CD14-positive monocyte (primary cell): Measurements from ENCODE around the gene MYO19. TPM values are rescaled to one million over a fixed set of nuclear protein-coding genes. Genes with fewer than 3 reads are reported as not detected.

Source experiments
- DNase-seq, 3 donors: peaks; one replicate each; pipeline ENCODE4 v3.0.0-alpha.2; 2011 to 2022
- H2AFZ ChIP-seq: 2 replicates; pipeline ENCODE4 v1.6.0; 2012; ENCODE audit warnings: mild to moderate bottlenecking, low read depth, low read length, inconsistent platforms; ENCODE audit not compliant: insufficient read depth, poor library complexity, severe bottlenecking
- H3K27ac ChIP-seq, 2 donors: 1 replicate in 1 of 2; 2 replicates in 1 of 2; pipeline ENCODE4 v1.5.1; 2012 to 2013; ENCODE audit warnings: low read length in 2 of 2, control low read depth in 1 of 2, inconsistent platforms in 1 of 2, low read depth in 1 of 2, mild to moderate bottlenecking in 1 of 2
- H3K27me3 ChIP-seq, 2 donors: one replicate each; pipeline versions ENCODE4 v1.6.0 to v1.6.1; 2011 to 2013; ENCODE audit warnings: low read length in 2 of 2; ENCODE audit not compliant: control insufficient read depth in 2 of 2, insufficient read depth in 2 of 2
- H3K36me3 ChIP-seq, 2 donors: replicated peaks in 1 of 2; 1 replicate in 1 of 2; 2 replicates in 1 of 2; pipeline versions ENCODE4 v1.5.1 to v1.6.1; 2012 to 2013; ENCODE audit warnings: low read length in 2 of 2, control low read depth in 1 of 2, inconsistent platforms in 1 of 2, mild to moderate bottlenecking in 1 of 2; ENCODE audit not compliant: insufficient read depth in 2 of 2, control insufficient read depth in 1 of 2
- H3K4me1 ChIP-seq, 2 donors: 1 replicate in 1 of 2; 2 replicates in 1 of 2; pipeline versions ENCODE4 v1.5.1 to v1.6.1; 2012 to 2013; ENCODE audit warnings: low read length in 2 of 2, control low read depth in 1 of 2, inconsistent platforms in 1 of 2, mild to moderate bottlenecking in 1 of 2, moderate library complexity in 1 of 2; ENCODE audit not compliant: insufficient read depth in 2 of 2, control insufficient read depth in 1 of 2
- H3K4me2 ChIP-seq: replicated peaks from 2 replicates; pipeline ENCODE3; 2012; ENCODE audit warnings: low read length, moderate library complexity, mild to moderate bottlenecking; ENCODE audit not compliant: poor library complexity, severe bottlenecking; ENCODE audit errors: extremely low read depth
- H3K4me3 ChIP-seq, 3 experiments: fragments of 200-600 bp in 1 of 3; sonication (generic) in 1 of 3; replicated peaks in 1 of 3; 1 replicate in 2 of 3; 2 replicates in 1 of 3; pipeline ENCODE4 v1.5.1; 2011 to 2013; ENCODE audit warnings: low read length in 3 of 3, mild to moderate bottlenecking in 3 of 3, control low read depth in 2 of 3, low read depth in 2 of 3, inconsistent platforms in 1 of 3, moderate library complexity in 1 of 3
- H3K79me2 ChIP-seq: 2 replicates; pipeline ENCODE4 v1.6.0; 2012; ENCODE audit warnings: mild to moderate bottlenecking, control low read depth, inconsistent platforms, low read length, moderate library complexity; ENCODE audit not compliant: insufficient read depth
- H3K9ac ChIP-seq: 2 replicates; pipeline ENCODE4 v1.6.0; 2017; ENCODE audit warnings: low read length, mild to moderate bottlenecking; ENCODE audit not compliant: insufficient read depth, poor library complexity, severe bottlenecking
- H3K9me3 ChIP-seq, 2 donors: replicated peaks in 1 of 2; 1 replicate in 1 of 2; 2 replicates in 1 of 2; pipeline versions ENCODE4 v1.5.1 to v1.6.1; 2012 to 2013; ENCODE audit warnings: low read length in 2 of 2, control low read depth in 1 of 2; ENCODE audit not compliant: control insufficient read depth in 1 of 2, insufficient read depth in 1 of 2
- H4K20me1 ChIP-seq: 2 replicates; pipeline ENCODE4 v1.6.0; 2012; ENCODE audit warnings: mild to moderate bottlenecking, low read length, control low read depth, moderate library complexity; ENCODE audit not compliant: insufficient read depth
- H3K27ac Mint-ChIP-seq, 7 donors: one replicate each; pipeline ENCODE4 v1.8.0; 2020; ENCODE audit warnings: mild to moderate bottlenecking in 7 of 7, mixed read lengths in 7 of 7, moderate library complexity in 6 of 7, inconsistent platforms in 2 of 7
- H3K27me3 Mint-ChIP-seq, 3 donors: one replicate each; pipeline ENCODE4 v1.8.0; 2021 to 2022; ENCODE audit warnings: low read depth in 3 of 3, mild to moderate bottlenecking in 3 of 3, mixed read lengths in 3 of 3, moderate library complexity in 3 of 3, inconsistent platforms in 1 of 3
- H3K36me3 Mint-ChIP-seq, 2 donors: one replicate each; pipeline ENCODE4 v1.8.0; 2020; ENCODE audit warnings: mixed read lengths in 2 of 2, inconsistent platforms in 1 of 2, mild to moderate bottlenecking in 1 of 2
- H3K4me1 Mint-ChIP-seq: one replicate; pipeline ENCODE4 v1.8.0; 2020; ENCODE audit warnings: mild to moderate bottlenecking, mixed read lengths
- H3K4me3 Mint-ChIP-seq, 2 donors: one replicate each; pipeline ENCODE4 v1.8.0; 2020; ENCODE audit warnings: mild to moderate bottlenecking in 2 of 2, mixed read lengths in 2 of 2, moderate library complexity in 1 of 2
- H3K9me3 Mint-ChIP-seq, 7 donors: one replicate each; pipeline ENCODE4 v1.8.0; 2020 to 2022; ENCODE audit warnings: mixed read lengths in 7 of 7, mild to moderate bottlenecking in 6 of 7, moderate library complexity in 6 of 7, inconsistent platforms in 2 of 7
- WGBS: methylation state at CpG from one replicate; pipeline ENCODE4 v1.1.5; 2013; ENCODE audit warnings: missing lambda C conversion rate; ENCODE audit not compliant: insufficient coverage; 5-methylcytosine and 5-hydroxymethylcytosine counted together
- intact Hi-C, 2 donors: fragments of 100-400 bp; cut with micrococcal nuclease; formaldehyde crosslinking; loops; one replicate each; pipeline versions ENCODE4 v1.15.0 to v1.15.1; 2023
- polyA plus RNA-seq, 3 donors: library from polyadenylated mRNA; depleted of rRNA in 1 of 3; unstranded in 2 of 3; stranded (reverse) in 1 of 3; fragments of 300-500 nt in 2 of 3; fragments of >200 nt in 1 of 3; fragmentation: Illumina TruSeq in 2 of 3; gene quantifications; 1 replicate in 2 of 3; 2 replicates in 1 of 3; pipeline ENCODE4 v1.2.3, GENCODE V29; 2012 to 2021
- TF ChIP-seq, protein P1 (sequence below): fragments of 200-600 bp; IDR thresholded peaks from one replicate; pipeline ENCODE4 v1.8.0; 2022; ENCODE audit warnings: antibody characterized with exemption, mild to moderate bottlenecking

MYO19 gene
- polyA plus RNA-seq, 3 donors: 1.2 to 51.3 (median 1.9) TPM

DNA sequence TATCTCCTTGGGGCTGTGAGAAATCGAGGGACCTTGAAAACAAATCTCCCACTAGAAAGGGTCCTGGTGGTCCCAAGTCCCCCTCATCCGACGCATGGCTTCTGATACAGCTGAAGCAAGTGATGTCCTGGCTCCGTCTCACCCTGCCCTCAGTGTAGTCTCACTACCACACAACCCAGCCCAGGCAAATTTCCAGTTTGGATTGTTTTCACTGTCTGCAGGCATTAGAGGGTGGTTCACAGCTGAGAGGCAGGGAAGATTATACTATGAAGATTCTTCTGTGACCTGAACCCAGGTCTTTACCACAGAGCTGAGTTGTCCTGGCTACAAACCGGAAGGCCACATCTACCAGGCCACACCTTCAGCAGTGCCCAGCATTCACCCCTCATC lies 30.5 kb downstream of the MYO19 start:
- Histone ChIP-seq H3K9ac (no peak overlapping the region), H3K4me1 (no peaks in the 10 kb centered on the region), H3K36me3 (peaks cover 34 to 90% of the 10 kb centered on the region in 2 donors), H3K27me3 (no peaks in the 10 kb centered on the region), H2AFZ (no peak overlapping the region), H3K9me3 (no peaks in the 10 kb centered on the region), H3K79me2 (no peaks in the 10 kb centered on the region), H3K4me2 (no peak overlapping the region), H4K20me1 (no peaks in the 10 kb centered on the region), H3K4me3 (no peak overlapping the region), H3K27ac (no peak overlapping the region)
- no peak for DNase-seq
- H3K27me3 Mint-ChIP-seq: no peaks in the 10 kb centered on the region
- intact Hi-C loops: no loop called here
- no peaks in the 10 kb centered on the region for H3K4me1 Mint-ChIP-seq
- WGBS: no CpG with 5 or more reads among the region's 5 CpGs
- no peaks in the 10 kb centered on the region for H3K9me3 Mint-ChIP-seq
- no peak overlapping the region for H3K4me3 Mint-ChIP-seq
- peak overlapping the region in 1 of 7 donors; percentile 19 for H3K27ac Mint-ChIP-seq
- peaks cover 55 to 79% of the 10 kb centered on the region in 2 donors for H3K36me3 Mint-ChIP-seq
- TF ChIP-seq, protein P1, sequence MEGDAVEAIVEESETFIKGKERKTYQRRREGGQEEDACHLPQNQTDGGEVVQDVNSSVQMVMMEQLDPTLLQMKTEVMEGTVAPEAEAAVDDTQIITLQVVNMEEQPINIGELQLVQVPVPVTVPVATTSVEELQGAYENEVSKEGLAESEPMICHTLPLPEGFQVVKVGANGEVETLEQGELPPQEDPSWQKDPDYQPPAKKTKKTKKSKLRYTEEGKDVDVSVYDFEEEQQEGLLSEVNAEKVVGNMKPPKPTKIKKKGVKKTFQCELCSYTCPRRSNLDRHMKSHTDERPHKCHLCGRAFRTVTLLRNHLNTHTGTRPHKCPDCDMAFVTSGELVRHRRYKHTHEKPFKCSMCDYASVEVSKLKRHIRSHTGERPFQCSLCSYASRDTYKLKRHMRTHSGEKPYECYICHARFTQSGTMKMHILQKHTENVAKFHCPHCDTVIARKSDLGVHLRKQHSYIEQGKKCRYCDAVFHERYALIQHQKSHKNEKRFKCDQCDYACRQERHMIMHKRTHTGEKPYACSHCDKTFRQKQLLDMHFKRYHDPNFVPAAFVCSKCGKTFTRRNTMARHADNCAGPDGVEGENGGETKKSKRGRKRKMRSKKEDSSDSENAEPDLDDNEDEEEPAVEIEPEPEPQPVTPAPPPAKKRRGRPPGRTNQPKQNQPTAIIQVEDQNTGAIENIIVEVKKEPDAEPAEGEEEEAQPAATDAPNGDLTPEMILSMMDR: no peak

DNA sequence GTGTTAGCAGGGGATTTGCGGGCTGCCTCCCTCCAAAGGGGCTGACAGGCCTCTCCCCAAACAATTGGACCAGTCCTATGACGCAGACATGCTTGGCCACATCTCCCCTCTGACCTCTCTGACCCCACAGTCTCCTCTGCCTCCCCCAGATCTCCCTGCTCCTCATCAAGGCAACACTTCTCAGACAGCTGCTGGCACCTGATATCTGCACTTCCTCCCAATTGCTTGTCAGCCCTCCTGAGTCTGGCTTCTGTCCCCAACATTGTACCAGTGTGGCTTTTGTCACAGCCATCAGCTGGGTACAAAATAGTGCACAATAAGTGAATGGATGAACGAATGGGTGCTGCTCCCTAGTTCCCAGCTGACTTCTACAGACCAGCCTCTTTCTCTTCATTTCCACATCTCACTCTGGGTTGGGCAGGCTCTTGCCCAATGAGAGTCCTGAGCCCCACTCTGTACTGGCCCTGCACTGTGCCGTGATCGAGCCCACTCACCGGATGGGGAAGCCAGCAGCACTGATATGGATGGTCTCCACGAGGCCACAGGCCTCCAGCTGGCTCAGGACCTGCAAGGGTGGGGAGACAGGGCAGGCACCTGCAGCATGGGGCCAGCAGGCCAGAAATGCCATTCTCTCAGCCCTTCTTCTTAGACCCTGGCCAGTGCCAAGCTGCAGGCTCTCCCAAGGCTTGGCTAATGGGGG lies 31.1 kb downstream of the MYO19 start:
- 99% methylated on average over 7 of the region's 7 CpGs for WGBS
- H3K4me1 ChIP-seq: no peaks in the 10 kb centered on the region
- H3K4me3 ChIP-seq: no peak overlapping the region
- H3K27me3 Mint-ChIP-seq: no peaks in the 10 kb centered on the region
- peaks cover 59 to 79% of the 10 kb centered on the region in 2 donors for H3K36me3 Mint-ChIP-seq
- H3K9me3 Mint-ChIP-seq: no peaks in the 10 kb centered on the region
- no peak overlapping the region for H2AFZ ChIP-seq
- H3K4me3 Mint-ChIP-seq: no peak overlapping the region
- no peak overlapping the region for H3K9ac ChIP-seq
- no peaks in the 10 kb centered on the region for H3K27me3 ChIP-seq
- TF ChIP-seq, protein P1: no peak
- no peaks in the 10 kb centered on the region for H3K4me1 Mint-ChIP-seq
- H4K20me1 ChIP-seq: no peaks in the 10 kb centered on the region
- intact Hi-C loops: no loop called here
- H3K27ac Mint-ChIP-seq: peak overlapping the region in 1 of 7 donors; percentile 64
- DNase-seq: no peak
- no peaks in the 10 kb centered on the region for H3K9me3 ChIP-seq
- H3K79me2 ChIP-seq: no peaks in the 10 kb centered on the region
- no peak overlapping the region for H3K4me2 ChIP-seq
- H3K36me3 ChIP-seq: peaks cover 38 to 90% of the 10 kb centered on the region in 2 donors
- H3K27ac ChIP-seq: no peak overlapping the region
